GM23248 (cell line): ENCODE measurements around the gene STX10. TPM values are rescaled to one million over a fixed set of nuclear protein-coding genes. Genes with fewer than 3 reads are reported as not detected.
"Not testable (repeated sequence)": the region's sequence is repeated elsewhere in the genome, so short reads cannot be mapped to it uniquely, and the experiment has no call there.

ENCODE experiments used
- DNase-seq: peaks from one replicate; pipeline ENCODE4 v3.0.0-alpha.2; 2015
- H2AFZ ChIP-seq: fragments of 200-600 bp; sonication (generic); 2 replicates; pipeline ENCODE4 v1.6.1; 2016; ENCODE audit warnings: antibody characterized with exemption
- H3F3A ChIP-seq: fragments of 200-600 bp; sonication (generic); 2 replicates; pipeline ENCODE4 v1.6.1; 2016; ENCODE audit warnings: mild to moderate bottlenecking, antibody characterized with exemption, mixed run types; ENCODE audit not compliant: insufficient read depth
- H3K27ac ChIP-seq: fragments of 200-600 bp; sonication (generic); 2 replicates; pipeline ENCODE4 v1.5.1; 2016; ENCODE audit warnings: mild to moderate bottlenecking
- H3K27me3 ChIP-seq: fragments of 200-600 bp; sonication (generic); replicated peaks from 2 replicates; pipeline ENCODE4 v1.6.1; 2016; ENCODE audit warnings: mild to moderate bottlenecking; ENCODE audit not compliant: insufficient read depth
- H3K36me3 ChIP-seq: fragments of 200-600 bp; sonication (generic); 2 replicates; pipeline ENCODE4 v1.6.1; 2016; ENCODE audit warnings: low read depth, mild to moderate bottlenecking
- H3K4me1 ChIP-seq: fragments of 200-600 bp; sonication (generic); 2 replicates; pipeline ENCODE4 v1.6.1; 2016; ENCODE audit warnings: mild to moderate bottlenecking; ENCODE audit not compliant: insufficient read depth
- H3K4me2 ChIP-seq: fragments of 200-600 bp; sonication (generic); one replicate; pipeline ENCODE4 v1.6.1; 2016; ENCODE audit warnings: mild to moderate bottlenecking; ENCODE audit not compliant: unreplicated experiment
- H3K4me3 ChIP-seq: fragments of 200-600 bp; sonication (generic); 2 replicates; pipeline ENCODE4 v1.5.1; 2016; ENCODE audit warnings: mild to moderate bottlenecking
- H3K79me2 ChIP-seq: fragments of 200-600 bp; sonication (generic); 2 replicates; pipeline ENCODE4 v1.6.1; 2016; ENCODE audit warnings: mild to moderate bottlenecking; ENCODE audit not compliant: insufficient read depth
- H3K9ac ChIP-seq: fragments of 200-600 bp; sonication (generic); 2 replicates; pipeline ENCODE4 v1.6.1; 2016; ENCODE audit warnings: mild to moderate bottlenecking
- H3K9me2 ChIP-seq: fragments of 200-600 bp; sonication (generic); 2 replicates; pipeline ENCODE4 v1.6.1; 2016; ENCODE audit warnings: mixed run types, mild to moderate bottlenecking, moderate library complexity; ENCODE audit not compliant: insufficient read depth
- H3K9me3 ChIP-seq: fragments of 200-600 bp; sonication (generic); one replicate; pipeline ENCODE4 v1.6.1; 2017; ENCODE audit warnings: low read depth
- H4K20me1 ChIP-seq: fragments of 200-600 bp; sonication (generic); 2 replicates; pipeline ENCODE4 v1.6.0; 2016; ENCODE audit not compliant: insufficient read depth
- EZH2 ChIP-seq: fragments of 200-600 bp; sonication (generic); IDR thresholded peaks from 2 replicates; pipeline ENCODE4 v1.6.1; 2018; ENCODE audit warnings: antibody characterized with exemption, mild to moderate bottlenecking; ENCODE audit not compliant: insufficient read depth, poor library complexity, severe bottlenecking
- EZH2phosphoT487 ChIP-seq: fragments of 200-600 bp; sonication (generic); IDR thresholded peaks from 2 replicates; pipeline ENCODE4 v1.6.1; 2018; ENCODE audit warnings: antibody characterized with exemption, moderate library complexity, mild to moderate bottlenecking, low read depth; ENCODE audit not compliant: insufficient read depth
- WGBS, 2 experiments: methylation state at CpG; one replicate each; pipeline ENCODE4 v1.1.6; 2015 to 2017; ENCODE audit warnings: low lambda C conversion rate in 2 of 2, low coverage in 1 of 2; ENCODE audit errors: missing lambda C conversion rate in 2 of 2; 5-methylcytosine and 5-hydroxymethylcytosine counted together
- in situ Hi-C: fragments of 300-500 bp; cut with MboI; formaldehyde crosslinking; loops from 2 replicates; pipeline ENCODE4 v1.15.0; 2020
- polyA plus RNA-seq: library from polyadenylated mRNA; unstranded; fragments of >200 nt; fragmentation: Nextera tagmentation; extraction: Ambion mirVana; gene quantifications from 2 replicates; pipeline ENCODE4 v1.2.1, GENCODE V29; 2016
- total RNA-seq: library from RNA; depleted of rRNA; stranded (reverse); fragments of >200 nt; shearing (Covaris generic); gene quantifications from 2 replicates; pipeline ENCODE4 v1.2.3, GENCODE V29; 2014

Gene STX10
- total and polyA plus RNA-seq, 2 experiments from 2014 or later, result 62.4 to 80.5 TPM

DNA sequence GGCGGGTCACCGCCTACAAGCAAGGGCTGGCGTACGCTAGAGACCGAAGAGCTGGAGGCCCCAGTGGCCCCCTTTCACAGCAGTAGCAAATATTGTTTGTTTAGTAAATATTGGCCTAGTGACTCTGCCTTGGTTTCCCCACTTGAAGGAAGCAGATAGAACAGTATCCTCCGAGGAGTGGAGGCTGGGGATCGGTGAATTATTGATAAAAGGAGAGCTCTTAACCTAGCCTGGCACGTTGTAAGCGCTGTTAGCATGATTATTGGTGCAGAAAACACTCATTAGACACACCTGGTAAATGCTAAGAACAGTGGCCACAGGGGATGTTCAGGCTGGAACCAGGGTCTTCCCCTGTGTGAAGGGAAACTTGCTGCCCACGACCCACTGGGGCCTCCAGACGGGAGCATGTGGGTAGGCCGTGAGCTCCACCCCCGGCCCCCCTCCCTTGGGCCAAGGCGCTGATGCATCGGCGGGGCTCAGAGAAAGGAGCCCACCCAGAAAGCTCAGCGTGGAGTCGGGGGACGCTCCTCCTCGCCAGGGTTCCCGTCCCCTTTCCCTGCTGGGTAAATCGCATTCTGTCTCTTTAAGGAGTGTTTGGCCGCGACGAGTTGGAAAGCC, 2.3 kb upstream of the STX10 start:
- Histone ChIP-seq H3K79me2 (peaks cover 56% of the 10 kb centered on the region), H3K4me2 (peak overlapping the region; percentile 98), H3F3A (peaks cover 41% of the 10 kb centered on the region), H3K27ac (peak overlapping the region; percentile 94), H3K36me3 (no peaks in the 10 kb centered on the region; the same call in 1 of the 2 replicates), H3K9ac (peak overlapping the region; percentile 96), H3K27me3 (no peaks in the 10 kb centered on the region), H3K9me3 (no peaks in the 10 kb centered on the region), H4K20me1 (no peaks in the 10 kb centered on the region), H2AFZ (peak overlapping the region; percentile 59), H3K4me1 (0 out of 2 replicates have a peak, but pooled peaks cover 11% of the 10 kb centered on the region), H3K4me3 (peak overlapping the region; percentile 83), H3K9me2 (no peaks in the 10 kb centered on the region)
- 1% methylated on average over 25 of the region's 25 CpGs for WGBS, 2 experiments
- DNase-seq, result peak; percentile 86
- in situ Hi-C loops, result no loop called here
- TF ChIP-seq EZH2phosphoT487 (no peak), EZH2 (no peak)

DNA sequence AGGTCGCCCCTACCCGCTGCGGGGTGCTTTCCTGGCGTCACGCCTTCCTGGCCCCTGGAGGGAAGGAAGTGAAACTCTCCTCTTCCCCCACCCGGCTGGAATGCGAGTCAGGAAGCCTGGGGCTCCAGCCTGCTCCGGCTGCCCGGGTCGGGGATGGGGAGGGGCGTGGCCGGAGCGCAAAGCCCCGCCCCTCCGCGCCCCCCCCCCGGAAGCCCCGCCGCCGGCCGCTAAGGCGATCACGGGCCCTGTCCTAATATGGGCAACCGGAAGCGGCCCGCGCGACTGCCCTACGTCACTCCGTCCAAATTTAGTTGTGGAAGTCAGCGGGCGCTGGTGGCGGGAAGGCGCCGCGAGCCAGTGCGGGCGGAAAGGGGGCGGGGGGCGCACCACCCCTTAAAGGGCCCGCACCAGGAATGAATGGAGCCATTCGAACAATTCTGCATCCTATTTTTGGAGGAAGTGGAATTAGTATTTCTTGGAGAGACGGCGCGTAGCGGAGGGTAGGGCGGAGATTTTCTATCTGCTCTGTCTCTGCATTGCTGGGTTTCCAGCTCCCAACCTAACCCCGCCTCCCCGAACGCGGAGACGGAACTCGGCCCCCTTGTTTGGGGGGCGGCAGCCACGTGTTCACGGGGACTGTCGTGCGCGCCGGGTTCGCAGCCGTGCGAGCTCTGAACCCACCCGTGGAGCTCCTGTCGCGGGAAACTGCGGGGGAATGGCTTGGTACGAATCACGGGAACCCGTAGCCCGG, 1.6 kb upstream of the STX10 start:
- Histone ChIP-seq H3F3A (peaks cover 38% of the 10 kb centered on the region), H3K9me2 (no peaks in the 10 kb centered on the region), H3K4me1 (0 out of 2 replicates have a peak, but pooled peaks cover 17% of the 10 kb centered on the region), H3K79me2 (peaks cover 59% of the 10 kb centered on the region), H3K27ac (peak overlapping the region; percentile 94), H4K20me1 (no peaks in the 10 kb centered on the region), H3K4me3 (peak overlapping the region; percentile 96), H2AFZ (peak overlapping the region; percentile 59), H3K27me3 (no peaks in the 10 kb centered on the region), H3K9ac (peak overlapping the region; percentile 99), H3K36me3 (no peaks in the 10 kb centered on the region; the same call in 1 of the 2 replicates), H3K4me2 (peak overlapping the region; percentile 98), H3K9me3 (no peaks in the 10 kb centered on the region)
- WGBS, 2 experiments, result 1 to 2% methylated on average over 62 to 71 of the region's 71 CpGs
- TF ChIP-seq EZH2phosphoT487 (no peak), EZH2 (no peak)
- peak; percentile 98 for DNase-seq
- in situ Hi-C loops, result no loop called here

DNA sequence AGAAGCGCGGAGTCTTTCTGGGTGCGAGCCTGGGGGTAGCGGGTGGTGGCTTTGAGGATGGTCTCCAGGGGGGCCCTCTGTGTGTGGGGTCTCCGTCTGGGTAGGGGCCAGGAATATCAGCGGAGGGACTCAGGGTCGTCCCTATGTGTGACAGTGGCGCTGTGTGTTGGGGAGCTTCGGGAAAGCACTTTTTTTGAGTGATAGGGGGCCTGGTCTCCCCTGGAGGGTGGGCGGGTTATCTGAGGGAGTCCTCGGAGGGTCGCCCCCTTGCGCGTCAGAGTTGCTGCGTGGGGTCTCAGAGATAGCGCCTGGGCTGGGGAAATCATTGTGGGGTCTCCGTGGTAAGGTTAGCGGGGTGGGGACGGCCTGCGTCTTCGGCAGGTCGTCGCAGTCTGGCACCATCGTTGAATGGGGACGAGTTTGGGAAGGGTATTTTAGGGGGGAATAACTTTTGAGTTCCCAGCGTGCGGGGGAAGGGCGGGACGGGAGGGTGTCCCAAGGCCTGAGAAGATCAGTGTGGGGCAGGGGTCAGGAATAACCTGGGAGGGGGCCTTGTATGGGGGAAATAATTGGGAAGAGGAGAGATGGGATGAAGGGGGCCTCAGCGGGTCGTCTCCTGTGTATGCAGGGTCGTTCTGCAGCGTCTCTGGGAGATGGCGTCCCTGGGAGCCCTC, 893 bp upstream of the STX10 start:
- 0 out of 2 replicates have a peak, but pooled peaks cover 17% of the 10 kb centered on the region for H3K4me1 ChIP-seq
- H3K27ac ChIP-seq, result peak overlapping the region; percentile 93
- peak overlapping the region; percentile 87 for H3K4me2 ChIP-seq
- peak overlapping the region; percentile 99 for H3K9ac ChIP-seq
- H3K9me3 ChIP-seq, result no peaks in the 10 kb centered on the region
- H3K27me3 ChIP-seq, result no peaks in the 10 kb centered on the region
- 0 out of 2 replicates have a peak overlapping the region, but pooled peaks have one; percentile 75 for H2AFZ ChIP-seq
- peaks cover 32% of the 10 kb centered on the region for H3F3A ChIP-seq
- WGBS, 2 experiments, result 1 to 2% methylated on average over 27 to 34 of the region's 34 CpGs
- peaks cover 65% of the 10 kb centered on the region for H3K79me2 ChIP-seq
- TF ChIP-seq EZH2phosphoT487 (no peak), EZH2 (no peak)
- no peaks in the 10 kb centered on the region for H3K9me2 ChIP-seq
- H3K36me3 ChIP-seq, result no peaks in the 10 kb centered on the region; the same call in 1 of the 2 replicates
- H3K4me3 ChIP-seq, result peak overlapping the region; percentile 96
- H4K20me1 ChIP-seq, result no peaks in the 10 kb centered on the region
- in situ Hi-C loops, result no loop called here
- DNase-seq, result peak; percentile 41

DNA sequence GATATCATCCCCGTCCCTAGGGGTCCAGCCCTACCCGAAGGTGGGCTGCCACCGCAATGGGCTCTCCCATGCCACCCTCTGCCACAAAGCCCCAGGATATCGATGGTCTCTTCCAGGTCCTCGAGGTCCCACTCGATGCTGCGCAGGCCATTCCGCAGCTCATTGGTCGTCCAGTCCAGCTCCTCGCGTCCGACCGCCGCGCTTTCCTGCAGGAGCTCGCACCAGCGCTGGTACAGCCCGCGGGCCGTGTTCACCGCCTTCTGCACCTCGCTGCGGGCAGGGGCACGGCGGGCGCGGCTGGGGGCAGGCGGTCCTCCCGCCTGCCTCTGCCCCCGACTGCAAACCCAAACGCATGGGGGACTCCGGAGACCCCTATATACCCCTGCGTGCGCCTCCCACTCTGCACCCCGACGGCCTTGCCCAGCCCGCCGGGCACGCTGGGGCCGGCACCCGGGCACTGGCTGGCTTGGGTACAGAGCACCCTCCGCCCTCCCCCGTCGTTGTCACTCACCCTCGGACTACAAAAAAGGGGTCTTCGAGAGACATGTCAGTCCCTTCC, 468 bp downstream of the STX10 start:
- H3K79me2 ChIP-seq, result peaks cover 61% of the 10 kb centered on the region
- H3K27ac ChIP-seq, result peak overlapping the region; percentile 93
- DNase-seq, result peak; percentile 85
- 1 to 2% methylated on average over 34 to 45 of the region's 46 CpGs for whole genome bisulfite sequencing, 2 experiments
- in situ Hi-C loops, result no loop called here
- no peaks in the 10 kb centered on the region for H3K9me2 ChIP-seq
- H3K9me3 ChIP-seq, result no peaks in the 10 kb centered on the region
- H3K36me3 ChIP-seq, result peaks cover 2% of the 10 kb centered on the region; the same call in 1 of the 2 replicates
- no peaks in the 10 kb centered on the region for H4K20me1 ChIP-seq
- peak overlapping the region; percentile 89 for H3K4me2 ChIP-seq
- H3K27me3 ChIP-seq, result no peaks in the 10 kb centered on the region
- H3K4me3 ChIP-seq, result peak overlapping the region; percentile 96
- H2AFZ ChIP-seq, result peak overlapping the region; percentile 75
- no peak for TF ChIP-seq EZH2phosphoT487
- TF ChIP-seq EZH2, result no peak
- peak overlapping the region; percentile 99 for H3K9ac ChIP-seq
- H3K4me1 ChIP-seq, result 0 out of 2 replicates have a peak, but pooled peaks cover 15% of the 10 kb centered on the region
- H3F3A ChIP-seq, result peaks cover 23% of the 10 kb centered on the region

GRCh38 chr19:13149173-13149627, 975 bp downstream of the STX10 start:
- Histone ChIP-seq H3K27ac (peak overlapping the region; percentile 93; the same call in 1 of the 2 replicates), H3F3A (peaks cover 21% of the 10 kb centered on the region), H3K4me2 (peak overlapping the region; percentile 89), H3K4me3 (peak overlapping the region; percentile 96), H3K79me2 (peaks cover 61% of the 10 kb centered on the region), H3K4me1 (0 out of 2 replicates have a peak, but pooled peaks cover 15% of the 10 kb centered on the region), H2AFZ (peak overlapping the region; percentile 75), H3K9ac (peak overlapping the region; percentile 99)
- H3K9me2 ChIP-seq, H3K9me3 ChIP-seq, in situ Hi-C loops, H4K20me1 ChIP-seq, H3K36me3 ChIP-seq, H3K27me3 ChIP-seq: not testable (repeated sequence)
- peak; percentile 30 for DNase-seq
- 22 to 23% methylated on average over 17 of the region's 17 CpGs for WGBS, 2 experiments
